Activated T-cell treated with anti-CD3 and anti-CD28 coated beads, Interleukin-2, amount 50 U/mL, for 4 hours (primary cell): ENCODE data around the gene ERCC6L2. TPM values are rescaled to one million over a fixed set of nuclear protein-coding genes. Genes with fewer than 3 reads are reported as not detected.
A peak's percentile ranks its signal among the peaks of the same experiment; 100 is the strongest.

Source experiments
- ATAC-seq, 2 donors: fragments of 200-7000 bp; cut with Tn5 transposase; one replicate each; pipeline ENCODE4 v1.10.0; 2021
- DNase-seq: peaks from one replicate; pipeline ENCODE4 v3.0.0-alpha.2; 2020
- H3K27me3 Mint-ChIP-seq: one replicate; pipeline ENCODE4 v1.8.0; 2021; ENCODE audit warnings: low read depth, mixed read lengths
- H3K36me3 Mint-ChIP-seq: one replicate; pipeline ENCODE4 v1.8.0; 2022; ENCODE audit warnings: mixed read lengths; ENCODE audit not compliant: insufficient read depth
- H3K4me1 Mint-ChIP-seq: one replicate; pipeline ENCODE4 v1.8.0; 2021; ENCODE audit warnings: low read depth, mixed read lengths
- H3K4me3 Mint-ChIP-seq: one replicate; pipeline ENCODE4 v1.8.0; 2021; ENCODE audit warnings: mild to moderate bottlenecking, moderate library complexity, mixed read lengths
- H3K9me3 Mint-ChIP-seq: one replicate; pipeline ENCODE4 v1.8.0; 2021; ENCODE audit warnings: mixed read lengths
- total RNA-seq, 3 donors: library from RNA; stranded (reverse); gene quantifications; one replicate each; pipeline ENCODE4 v1.2.1, GENCODE V29; 2021

The ERCC6L2 gene
- total RNA-seq, 3 donors from 2014 or later: 24.4 to 27.9 (median 27.1) TPM

GRCh38 chr9:95879591-95879990 lies 4.1 kb downstream of the ERCC6L2 start:
- Mint-ChIP-seq H3K27me3 (no peaks in the 10 kb centered on the region), H3K9me3 (no peaks in the 10 kb centered on the region), H3K36me3 (peaks cover 25% of the 10 kb centered on the region), H3K4me3 (no peak overlapping the region), H3K4me1 (peaks cover 52% of the 10 kb centered on the region)
- ATAC-seq (no peak), DNase-seq (no peak)

- no peaks in the 10 kb centered on the region for H3K27me3 Mint-ChIP-seq
- no peaks in the 10 kb centered on the region for H3K9me3 Mint-ChIP-seq
- peaks cover 31% of the 10 kb centered on the region for H3K36me3 Mint-ChIP-seq
- DNase-seq (no peak), ATAC-seq (no peak)
- H3K4me1 Mint-ChIP-seq: peaks cover 54% of the 10 kb centered on the region
- no peak overlapping the region for H3K4me3 Mint-ChIP-seq
Measured at GRCh38 chr9:95880021-95880690, 4.7 kb downstream of the ERCC6L2 start.

GRCh38 chr9:95887926-95888497 lies 12.5 kb downstream of the ERCC6L2 start:
- no peaks in the 10 kb centered on the region for H3K27me3 Mint-ChIP-seq
- peaks cover 63% of the 10 kb centered on the region for H3K4me1 Mint-ChIP-seq
- DNase-seq (no peak), ATAC-seq (no peak)
- no peaks in the 10 kb centered on the region for H3K9me3 Mint-ChIP-seq
- peaks cover 28% of the 10 kb centered on the region for H3K36me3 Mint-ChIP-seq
- peak overlapping the region; percentile 38 for H3K4me3 Mint-ChIP-seq

DNA sequence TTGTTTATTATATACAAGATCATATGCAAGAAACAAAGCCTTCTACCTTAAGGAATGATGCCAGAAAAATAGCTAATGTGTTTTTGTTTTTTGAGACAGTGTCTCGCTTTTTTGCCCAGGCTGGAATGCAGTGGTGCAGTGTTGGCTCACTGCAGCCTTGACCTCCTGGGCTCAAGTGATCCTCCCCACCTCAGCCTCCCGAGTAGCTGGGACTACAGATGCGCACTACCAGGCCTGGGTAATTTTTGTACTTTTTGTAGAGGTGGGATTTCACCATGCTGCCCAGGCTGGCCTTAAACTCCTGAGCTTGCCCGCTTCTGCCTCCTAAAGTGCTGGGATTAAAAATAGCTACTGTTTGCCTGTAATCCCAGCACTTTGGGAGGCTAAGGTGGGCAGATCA lies 15.1 kb downstream of the ERCC6L2 start:
- ATAC-seq: no peak
- H3K36me3 Mint-ChIP-seq: peaks cover 13% of the 10 kb centered on the region
- H3K4me1 Mint-ChIP-seq: peaks cover 51% of the 10 kb centered on the region

DNA sequence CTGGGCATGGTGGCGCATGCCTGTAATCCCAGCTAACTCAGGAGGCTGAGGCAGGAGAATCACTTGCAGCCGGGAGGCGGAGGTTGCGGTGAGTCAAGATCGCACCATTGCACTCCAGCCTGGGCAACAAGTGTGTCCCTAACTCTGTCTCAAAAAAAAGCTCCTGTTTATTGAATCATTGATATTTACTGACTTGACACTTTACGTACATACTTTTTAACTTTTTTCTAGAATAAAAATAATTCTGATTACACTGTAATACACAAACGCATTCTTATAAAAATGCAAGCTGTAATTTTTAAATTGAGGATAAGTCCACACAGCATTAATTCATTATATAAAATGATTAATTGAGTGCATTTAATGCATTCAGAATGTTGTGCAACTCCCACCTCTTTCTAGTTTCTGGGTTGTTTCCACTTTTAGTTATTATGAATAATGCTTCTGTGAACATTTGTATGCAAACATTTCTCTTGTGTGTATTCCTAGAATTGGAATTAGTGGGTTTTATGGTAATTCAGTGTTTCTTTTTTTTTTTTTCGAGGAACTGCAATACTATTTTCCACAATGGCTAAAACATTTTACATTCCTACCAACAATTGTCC lies 15.7 kb downstream of the ERCC6L2 start:
- Mint-ChIP-seq H3K36me3 (peaks cover 13% of the 10 kb centered on the region), H3K4me3 (no peak overlapping the region), H3K4me1 (peaks cover 50% of the 10 kb centered on the region), H3K9me3 (no peaks in the 10 kb centered on the region), H3K27me3 (no peaks in the 10 kb centered on the region)
- ATAC-seq: no peak
- DNase-seq: no peak

More for the DNA sequence above, 15.1 kb downstream of the ERCC6L2 start:
- DNase-seq: no peak
- Mint-ChIP-seq H3K4me3 (no peak overlapping the region), H3K9me3 (no peaks in the 10 kb centered on the region), H3K27me3 (no peaks in the 10 kb centered on the region)

- Mint-ChIP-seq H3K27me3 (no peaks in the 10 kb centered on the region), H3K4me1 (peaks cover 52% of the 10 kb centered on the region), H3K36me3 (peaks cover 16% of the 10 kb centered on the region), H3K4me3 (no peak overlapping the region), H3K9me3 (no peaks in the 10 kb centered on the region)
- no peak for ATAC-seq
- no peak for DNase-seq
Measured at GRCh38 chr9:95892690-95893089, 17.2 kb downstream of the ERCC6L2 start.

DNA sequence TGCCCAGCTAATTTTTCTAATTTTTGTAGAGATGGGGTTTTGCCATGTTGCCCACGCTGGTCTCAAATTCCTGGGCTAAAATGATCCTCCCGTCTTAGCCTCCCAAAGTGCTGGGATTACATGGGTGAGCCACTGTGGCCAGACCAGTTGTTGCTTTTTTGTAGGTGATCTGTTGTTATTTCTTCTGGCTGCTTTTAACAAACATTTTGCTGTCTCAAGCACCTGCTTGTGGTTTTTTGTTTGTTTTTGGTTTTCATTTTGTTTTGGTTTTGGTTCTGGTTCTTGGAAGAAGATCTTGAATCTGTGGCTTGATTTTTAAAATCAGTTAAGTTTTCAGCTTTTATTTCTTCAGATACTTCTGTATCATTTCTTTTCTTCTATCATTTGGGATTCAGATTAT lies 21.1 kb downstream of the ERCC6L2 start:
- DNase-seq: no peak
- H3K9me3 Mint-ChIP-seq: no peaks in the 10 kb centered on the region
- H3K27me3 Mint-ChIP-seq: no peaks in the 10 kb centered on the region
- H3K4me3 Mint-ChIP-seq: no peak overlapping the region
- peaks cover 41% of the 10 kb centered on the region for H3K4me1 Mint-ChIP-seq
- H3K36me3 Mint-ChIP-seq: peaks cover 21% of the 10 kb centered on the region
- ATAC-seq: no peak

DNA sequence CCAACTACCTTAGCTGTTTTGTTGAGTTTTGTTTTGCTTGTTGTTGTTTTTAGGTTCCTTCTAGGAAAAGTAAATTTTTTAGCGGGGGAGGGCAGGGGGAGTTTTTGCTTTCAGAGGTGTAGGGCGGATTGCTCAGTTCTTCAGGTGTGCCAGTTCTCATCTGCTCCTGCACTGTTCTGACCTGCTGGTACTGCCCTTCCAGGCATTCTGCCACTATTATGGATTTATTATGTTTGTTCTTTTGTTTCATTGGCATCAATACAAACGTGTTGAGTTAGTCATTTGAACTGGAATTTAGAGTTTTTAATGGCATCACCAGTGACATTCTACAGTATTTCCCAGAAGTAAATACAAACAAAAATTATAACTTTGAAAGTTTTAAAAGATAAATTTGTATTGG lies 26.0 kb downstream of the ERCC6L2 start:
- no peak for DNase-seq
- no peak overlapping the region for H3K4me3 Mint-ChIP-seq
- no peaks in the 10 kb centered on the region for H3K9me3 Mint-ChIP-seq
- no peaks in the 10 kb centered on the region for H3K27me3 Mint-ChIP-seq
- no peak for ATAC-seq
- H3K36me3 Mint-ChIP-seq: peaks cover 20% of the 10 kb centered on the region
- H3K4me1 Mint-ChIP-seq: peaks cover 32% of the 10 kb centered on the region

DNA sequence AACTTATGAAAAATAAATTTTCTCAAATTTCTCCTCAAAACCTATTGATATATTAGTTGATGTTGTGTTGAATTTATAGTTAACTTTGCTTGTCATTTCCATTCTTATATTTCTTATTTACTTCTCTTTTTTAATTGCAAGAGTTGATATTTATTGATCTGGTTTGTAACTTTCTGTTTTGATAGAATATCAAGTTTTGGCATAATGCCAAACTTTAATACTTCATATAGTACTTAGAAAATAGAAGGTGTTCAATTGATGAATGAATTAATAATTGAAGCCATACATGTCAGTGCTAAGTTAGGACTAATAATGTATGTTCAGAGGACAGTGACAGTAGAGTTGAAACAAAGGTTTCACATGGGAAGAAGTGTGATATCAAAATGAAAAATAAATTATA lies 27.9 kb downstream of the ERCC6L2 start:
- no peaks in the 10 kb centered on the region for H3K9me3 Mint-ChIP-seq
- peaks cover 18% of the 10 kb centered on the region for H3K36me3 Mint-ChIP-seq
- H3K4me3 Mint-ChIP-seq: no peak overlapping the region
- peaks cover 18% of the 10 kb centered on the region for H3K4me1 Mint-ChIP-seq
- ATAC-seq (no peak), DNase-seq (no peak)
- H3K27me3 Mint-ChIP-seq: no peaks in the 10 kb centered on the region

GRCh38 chr9:95907794-95908193 lies 32.3 kb downstream of the ERCC6L2 start:
- peaks cover 13% of the 10 kb centered on the region for H3K4me1 Mint-ChIP-seq
- ATAC-seq: no peak
- no peaks in the 10 kb centered on the region for H3K9me3 Mint-ChIP-seq
- H3K4me3 Mint-ChIP-seq: no peak overlapping the region
- H3K27me3 Mint-ChIP-seq: no peaks in the 10 kb centered on the region
- peaks cover 26% of the 10 kb centered on the region for H3K36me3 Mint-ChIP-seq
- no peak for DNase-seq

DNA sequence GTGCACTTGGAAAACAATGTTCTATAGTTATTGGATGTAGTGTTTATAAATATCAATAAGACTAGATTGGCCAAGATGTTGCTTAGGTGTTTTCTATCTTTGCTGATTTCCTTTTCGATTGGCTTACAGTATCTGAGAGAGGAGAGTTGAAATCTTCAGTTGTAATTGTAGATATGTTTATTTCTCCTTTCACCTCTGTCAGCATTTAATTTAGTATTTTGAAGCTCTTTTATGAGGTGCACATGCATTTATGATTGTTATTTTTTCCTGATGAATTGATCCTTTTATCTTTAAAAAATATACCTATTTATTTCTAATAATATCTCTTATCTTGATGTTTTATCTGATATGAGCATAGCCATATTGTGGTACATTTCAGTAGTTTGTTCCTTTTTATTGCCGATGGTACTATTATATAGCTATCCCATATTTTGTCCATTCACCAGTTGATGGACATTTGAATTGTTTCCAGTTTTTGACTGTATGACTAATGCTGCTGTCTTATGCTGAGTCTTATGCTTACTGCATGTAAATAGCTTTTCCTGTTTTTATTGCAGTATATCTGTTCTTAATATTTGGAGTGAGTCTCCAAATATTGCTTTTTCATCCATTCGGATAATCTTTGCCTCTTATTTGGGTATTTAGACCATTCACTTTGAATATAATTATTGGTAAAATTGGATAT lies 34.7 kb downstream of the ERCC6L2 start:
- Mint-ChIP-seq H3K4me1 (peaks cover 11% of the 10 kb centered on the region), H3K36me3 (peaks cover 36% of the 10 kb centered on the region), H3K4me3 (no peak overlapping the region), H3K9me3 (no peaks in the 10 kb centered on the region), H3K27me3 (no peaks in the 10 kb centered on the region)
- no peak for ATAC-seq
- no peak for DNase-seq

DNA sequence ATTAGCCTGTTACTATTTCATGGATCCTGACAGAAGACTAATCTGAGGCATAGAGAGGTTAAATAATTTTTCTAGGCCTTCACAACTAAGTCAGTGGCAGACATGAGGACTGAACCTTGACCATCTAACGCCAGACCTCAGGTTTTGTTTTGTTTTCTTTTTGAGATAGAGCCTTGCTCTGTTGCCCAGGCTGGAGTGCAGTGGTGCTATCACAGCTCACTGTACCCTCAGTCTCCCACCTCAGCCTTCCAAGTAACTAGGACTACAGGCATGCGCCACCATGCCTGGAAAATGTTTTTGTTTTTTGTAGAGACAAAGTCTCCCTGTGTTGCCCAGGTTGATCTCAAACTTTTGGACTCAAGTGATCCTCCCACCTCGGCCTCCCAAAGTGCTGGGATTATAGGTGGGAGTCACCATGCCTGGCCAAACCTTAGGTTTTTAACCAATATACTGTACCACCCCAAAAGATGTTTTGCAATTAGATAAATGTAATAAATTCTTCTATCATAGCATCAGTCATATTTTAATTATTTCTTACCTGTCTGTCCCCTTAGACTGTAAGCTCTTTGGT lies 35.4 kb downstream of the ERCC6L2 start:
- Mint-ChIP-seq H3K27me3 (no peaks in the 10 kb centered on the region), H3K4me3 (no peak overlapping the region), H3K9me3 (no peaks in the 10 kb centered on the region), H3K4me1 (peaks cover 10% of the 10 kb centered on the region), H3K36me3 (peaks cover 31% of the 10 kb centered on the region)
- ATAC-seq (no peak), DNase-seq (no peak)

DNA sequence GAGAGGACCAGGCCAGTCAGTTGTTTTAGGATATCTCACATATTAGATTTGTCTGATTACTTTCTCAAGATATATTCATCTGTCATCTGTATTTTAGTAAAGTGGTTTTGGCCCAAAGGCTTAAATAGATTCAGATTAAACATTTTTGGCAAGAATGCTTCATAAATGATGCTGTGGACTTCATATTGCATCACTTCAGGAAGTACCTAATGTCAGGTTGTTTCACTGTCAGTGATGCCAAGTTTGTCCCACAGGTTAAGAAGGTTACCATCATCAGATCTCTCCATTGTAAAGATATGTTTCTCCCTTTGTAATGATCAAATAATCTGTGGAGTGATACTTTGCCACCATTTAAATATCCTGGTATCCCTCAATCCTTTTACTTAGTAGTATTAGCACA lies 37.3 kb downstream of the ERCC6L2 start:
- H3K9me3 Mint-ChIP-seq: no peaks in the 10 kb centered on the region
- ATAC-seq (no peak), DNase-seq (no peak)
- peaks cover 4% of the 10 kb centered on the region for H3K4me1 Mint-ChIP-seq
- H3K4me3 Mint-ChIP-seq: no peak overlapping the region
- peaks cover 36% of the 10 kb centered on the region for H3K36me3 Mint-ChIP-seq
- no peaks in the 10 kb centered on the region for H3K27me3 Mint-ChIP-seq

- no peaks in the 10 kb centered on the region for H3K4me1 Mint-ChIP-seq
- no peaks in the 10 kb centered on the region for H3K9me3 Mint-ChIP-seq
- peaks cover 28% of the 10 kb centered on the region for H3K36me3 Mint-ChIP-seq
- no peak for ATAC-seq
- H3K4me3 Mint-ChIP-seq: no peak overlapping the region
- no peak for DNase-seq
- H3K27me3 Mint-ChIP-seq: no peaks in the 10 kb centered on the region
Measured at GRCh38 chr9:95920017-95920416, 44.5 kb downstream of the ERCC6L2 start.
